NCI-H524 (cell line): ENCODE measurements around the gene ZYX.
"Not testable (repeated sequence)": the region's sequence is repeated elsewhere in the genome, so short reads cannot be mapped to it uniquely, and the experiment has no call there.

Experiments used
- DNase-seq, 2 experiments: peaks; one replicate each; lab custom pipeline; 2025; lab: John Stamatoyannopoulos, UW

The ZYX gene

GRCh38 chr7:143417734-143418383, 36.7 kb downstream of the ZYX start:
- no peak for DNase-seq

GRCh38 chr7:143418681-143419458, 37.7 kb downstream of the ZYX start:
- no peak for DNase-seq

GRCh38 chr7:143419880-143420279, 38.7 kb downstream of the ZYX start:
- no peak for DNase-seq

DNA sequence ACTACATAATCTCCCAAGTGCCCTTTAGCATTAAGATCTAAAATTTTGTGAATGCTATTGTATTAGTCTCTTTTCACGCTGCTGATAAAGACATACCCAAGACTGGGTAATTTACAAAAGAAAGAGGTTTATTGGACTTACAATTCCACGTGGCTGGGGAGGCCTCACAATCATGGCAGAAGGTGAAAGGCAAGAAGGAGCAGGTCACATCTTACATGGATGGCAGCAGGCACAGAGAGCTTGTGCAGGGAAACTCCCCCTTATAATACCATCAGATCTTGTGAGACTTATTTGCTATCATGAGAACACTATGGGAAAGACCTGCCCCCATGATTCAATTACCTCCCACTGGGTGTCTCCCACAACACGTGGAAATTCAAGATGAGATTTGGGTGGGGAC, 39.5 kb downstream of the ZYX start:
- DNase-seq: not testable (repeated sequence)

GRCh38 chr7:143422033-143422432, 40.9 kb downstream of the ZYX start:
- DNase-seq: no peak

- DNase-seq: not testable (repeated sequence)
Observed at GRCh38 chr7:143424476-143424875, 43.3 kb downstream of the ZYX start.

DNA sequence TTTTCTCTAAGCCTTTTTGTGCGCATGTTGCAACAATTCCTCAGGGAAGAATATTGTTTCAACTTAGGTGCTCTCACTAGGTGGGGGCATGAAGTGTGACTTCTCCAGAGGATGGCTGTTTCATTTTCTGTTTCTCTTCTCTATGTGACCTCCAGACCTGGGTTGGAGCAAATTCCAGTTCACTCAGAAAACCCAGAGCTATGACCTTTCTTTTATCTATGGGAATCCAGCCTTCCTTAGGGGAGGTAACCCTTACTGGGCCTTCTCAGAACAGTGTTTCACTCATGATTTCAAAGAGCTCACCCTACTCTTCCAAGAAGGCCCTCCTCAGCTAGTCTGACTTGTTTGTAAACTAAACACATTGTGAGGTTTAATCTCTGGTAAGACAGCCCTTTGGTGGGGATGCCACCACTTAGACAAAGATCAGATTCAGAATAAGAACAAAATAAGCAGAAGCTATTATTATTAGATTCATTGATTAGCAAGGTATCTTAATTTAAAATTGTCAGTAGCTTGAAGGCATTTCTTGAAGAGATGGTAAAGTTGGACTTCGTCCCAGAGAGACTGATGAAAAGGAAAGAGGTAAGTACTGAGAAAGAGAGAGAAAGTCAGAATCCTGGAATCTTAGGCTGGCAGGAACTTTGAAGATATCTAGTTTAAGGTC, 45.5 kb downstream of the ZYX start:
- no peak for DNase-seq

DNA sequence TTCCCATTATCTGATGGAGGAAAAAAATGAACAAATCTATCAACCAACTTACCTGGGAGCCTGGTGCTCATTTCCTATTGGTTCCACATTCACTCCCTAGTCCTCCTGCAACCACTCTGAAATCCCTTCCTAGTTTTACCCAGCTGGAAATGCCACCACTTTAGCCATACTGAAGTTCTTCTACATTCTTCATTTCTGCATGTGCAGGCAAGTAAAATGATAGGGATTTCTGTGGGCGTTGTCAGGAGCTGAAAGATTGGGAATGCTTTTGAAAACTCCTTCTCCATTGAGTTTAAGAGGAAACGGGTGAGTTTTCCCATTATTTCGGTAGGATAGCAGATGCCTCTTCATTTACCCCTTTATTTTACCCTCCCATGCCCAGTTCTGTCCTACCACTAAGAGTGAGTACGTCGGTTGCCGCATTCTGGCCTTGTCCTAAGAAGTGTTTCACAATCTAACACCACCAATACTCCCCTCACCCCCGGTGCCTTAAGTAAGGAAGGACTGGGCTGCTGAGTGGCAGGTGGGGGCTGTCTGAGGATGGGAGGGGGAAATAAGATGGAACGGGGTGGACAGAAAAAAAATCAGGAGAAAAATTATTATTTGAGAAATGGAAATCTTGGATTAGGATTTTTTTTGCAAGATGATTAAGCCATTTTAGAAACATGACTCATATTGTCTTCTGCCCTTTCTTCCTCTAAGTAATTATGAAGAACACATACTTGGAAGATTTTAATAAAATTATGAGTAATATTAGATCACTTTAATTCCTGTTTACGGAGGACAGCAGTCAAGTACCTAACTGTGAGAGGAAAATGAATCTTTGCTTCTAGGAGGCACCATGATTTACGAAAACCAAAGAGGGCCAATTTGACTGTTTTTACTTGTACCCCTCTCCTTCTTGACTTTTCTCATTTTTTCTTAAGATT, 48.9 kb downstream of the ZYX start:
- no peak for DNase-seq

GRCh38 chr7:143431109-143431508, 50.0 kb downstream of the ZYX start:
- DNase-seq: no peak

- DNase-seq: no peak
Observed at GRCh38 chr7:143433759-143434158, 52.6 kb downstream of the ZYX start.

DNA sequence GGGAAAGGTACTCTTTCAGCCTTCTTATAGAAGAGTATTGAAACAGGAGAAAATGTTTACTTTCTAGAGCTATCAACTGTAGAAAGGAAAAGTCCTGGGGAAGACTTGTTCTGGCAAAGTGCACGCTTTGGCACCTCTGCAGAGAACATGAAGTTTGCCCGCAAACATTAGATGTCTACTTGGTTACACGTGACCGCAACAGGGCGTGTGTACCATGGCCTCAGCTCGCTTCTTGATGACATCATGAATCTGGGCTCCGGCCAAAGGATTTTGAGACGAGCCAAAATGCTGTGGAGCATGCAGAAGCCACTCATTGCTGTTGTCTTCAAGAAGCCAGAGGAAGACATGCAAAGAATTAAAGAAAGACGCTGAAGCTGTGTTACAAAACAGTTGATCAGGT, 53.5 kb downstream of the ZYX start:
- DNase-seq: no peak

DNA sequence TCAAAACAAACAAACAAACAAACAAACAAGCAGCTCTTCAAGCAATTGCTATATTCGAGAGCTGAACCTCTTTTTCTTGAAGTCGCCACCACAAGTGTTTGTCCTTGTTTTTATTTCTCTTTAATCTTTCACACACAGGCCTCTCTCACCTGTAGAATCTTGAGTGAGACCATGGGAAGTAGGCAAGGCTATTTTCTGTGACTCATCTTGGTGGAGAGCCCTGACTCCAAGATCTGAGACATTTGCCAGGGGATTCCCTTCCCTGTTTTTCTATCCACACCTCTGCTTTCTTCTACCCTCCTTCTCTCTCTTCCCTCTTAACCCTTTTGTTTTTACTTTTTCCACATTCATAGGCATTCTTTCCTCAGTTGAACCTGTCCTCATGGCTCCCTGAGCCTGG, 54.1 kb downstream of the ZYX start:
- DNase-seq: no peak

DNA sequence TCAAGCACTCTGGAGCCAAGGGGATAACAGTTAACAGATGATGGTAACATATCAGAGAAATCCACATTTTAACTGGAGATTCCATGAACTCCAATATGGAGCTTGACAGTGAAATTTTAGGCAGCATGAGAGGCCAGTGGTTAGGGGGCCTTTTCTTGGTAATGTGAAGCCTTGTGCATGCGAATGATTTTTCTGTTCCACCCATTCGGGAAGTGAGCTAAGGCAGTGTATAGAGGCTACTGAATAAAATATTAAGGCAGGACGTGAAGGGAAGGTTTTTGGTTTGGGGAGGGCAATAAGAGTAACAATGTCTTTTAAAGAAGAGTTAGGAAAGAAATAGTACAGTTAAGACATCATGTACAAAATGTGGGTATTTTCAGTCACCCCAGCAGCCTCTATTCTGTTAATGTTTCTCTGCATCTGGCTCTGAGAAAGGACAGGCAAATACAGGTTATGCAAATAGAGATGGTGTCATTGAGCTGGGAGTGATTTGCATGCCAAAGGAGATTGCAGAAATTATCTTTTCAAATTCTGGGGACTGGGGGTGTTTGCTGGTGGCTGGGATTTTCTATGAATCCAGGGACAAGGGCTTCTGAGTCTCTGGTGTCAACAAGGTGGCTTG, 55.3 kb downstream of the ZYX start:
- no peak for DNase-seq

DNA sequence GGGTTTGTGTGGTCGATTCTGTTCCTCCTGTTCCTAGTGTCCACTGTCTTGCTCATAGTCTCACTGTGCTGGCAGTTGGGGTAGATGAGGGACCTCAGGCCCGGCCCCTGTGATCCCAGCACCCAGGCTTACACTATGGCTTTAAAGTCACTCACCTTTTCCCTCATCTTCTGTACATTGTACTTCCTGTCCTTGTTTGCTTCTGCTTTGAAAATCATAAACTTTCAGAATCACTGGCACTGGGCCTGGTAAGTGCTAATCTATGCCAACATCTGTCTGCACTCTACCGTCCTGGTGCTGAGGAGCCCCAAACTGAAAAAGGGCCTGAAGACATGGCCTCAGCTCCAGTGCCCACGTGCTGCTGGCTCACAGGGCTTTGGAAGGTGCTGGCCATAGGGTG, 56.4 kb downstream of the ZYX start:
- no peak for DNase-seq

DNA sequence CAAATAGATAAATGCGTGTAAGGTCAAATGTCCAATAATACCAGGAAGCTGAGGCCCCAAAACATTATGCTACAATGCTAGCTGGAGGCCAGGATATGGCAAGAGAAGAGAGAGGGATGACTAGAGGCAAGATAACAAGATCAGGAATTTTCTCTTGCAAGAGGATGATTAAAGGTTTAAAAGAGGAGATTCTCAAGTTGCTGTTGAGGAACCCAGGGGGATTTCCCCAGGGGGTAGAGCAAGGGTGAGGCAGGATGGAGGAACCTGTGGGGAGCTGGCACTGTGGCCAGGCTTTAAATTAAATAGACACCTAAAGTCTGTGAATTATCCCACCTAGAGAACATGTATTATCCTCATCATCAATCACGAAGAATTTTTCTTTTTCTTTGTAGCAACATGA, 58.7 kb downstream of the ZYX start:
- no peak for DNase-seq
